ENCODE results near the gene PRKCE.

Gene PRKCE

DNA sequence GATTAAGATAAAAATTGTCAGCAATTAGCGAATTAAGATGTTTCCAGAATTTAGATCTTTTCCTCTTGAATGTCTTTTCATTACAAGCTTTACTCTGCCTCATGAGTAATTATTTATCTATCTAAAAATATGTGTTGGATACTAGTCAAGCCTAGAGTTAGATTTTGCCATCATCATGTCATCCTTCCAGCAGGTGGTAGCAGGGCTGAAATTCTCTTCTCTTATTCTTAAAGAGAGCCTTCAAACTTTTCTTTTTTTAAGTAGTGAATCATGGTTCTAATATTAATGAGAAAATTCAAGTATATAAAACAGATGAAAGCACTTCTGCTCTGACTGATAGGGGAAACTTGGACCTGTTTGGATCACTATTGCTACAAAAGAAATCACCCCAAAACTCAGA is 405.1 kb downstream of the PRKCE start:
- H3K36me3 Mint-ChIP-seq (ENCODE audit: low read depth): peaks cover 2% of the 10 kb centered on the region
- no peak overlapping the region for H3K27ac Mint-ChIP-seq

GRCh38 chr2:46058140-46058539 is 406.7 kb downstream of the PRKCE start:
- Mint-ChIP-seq H3K9me3 (no peaks in the 10 kb centered on the region), H3K4me3 (no peak overlapping the region)
- no peak for DNase-seq (ENCODE audit: low spot score)

More for the DNA sequence above, 405.1 kb downstream of the PRKCE start:
- peaks cover 4% of the 10 kb centered on the region for H3K4me1 Mint-ChIP-seq (ENCODE audit: low read depth)
- H3K4me3 Mint-ChIP-seq: no peak overlapping the region
- no peak for DNase-seq (ENCODE audit: low spot score)
- H3K27me3 Mint-ChIP-seq (ENCODE audit: low read depth): no peaks in the 10 kb centered on the region
- no peaks in the 10 kb centered on the region for H3K9me3 Mint-ChIP-seq

DNA sequence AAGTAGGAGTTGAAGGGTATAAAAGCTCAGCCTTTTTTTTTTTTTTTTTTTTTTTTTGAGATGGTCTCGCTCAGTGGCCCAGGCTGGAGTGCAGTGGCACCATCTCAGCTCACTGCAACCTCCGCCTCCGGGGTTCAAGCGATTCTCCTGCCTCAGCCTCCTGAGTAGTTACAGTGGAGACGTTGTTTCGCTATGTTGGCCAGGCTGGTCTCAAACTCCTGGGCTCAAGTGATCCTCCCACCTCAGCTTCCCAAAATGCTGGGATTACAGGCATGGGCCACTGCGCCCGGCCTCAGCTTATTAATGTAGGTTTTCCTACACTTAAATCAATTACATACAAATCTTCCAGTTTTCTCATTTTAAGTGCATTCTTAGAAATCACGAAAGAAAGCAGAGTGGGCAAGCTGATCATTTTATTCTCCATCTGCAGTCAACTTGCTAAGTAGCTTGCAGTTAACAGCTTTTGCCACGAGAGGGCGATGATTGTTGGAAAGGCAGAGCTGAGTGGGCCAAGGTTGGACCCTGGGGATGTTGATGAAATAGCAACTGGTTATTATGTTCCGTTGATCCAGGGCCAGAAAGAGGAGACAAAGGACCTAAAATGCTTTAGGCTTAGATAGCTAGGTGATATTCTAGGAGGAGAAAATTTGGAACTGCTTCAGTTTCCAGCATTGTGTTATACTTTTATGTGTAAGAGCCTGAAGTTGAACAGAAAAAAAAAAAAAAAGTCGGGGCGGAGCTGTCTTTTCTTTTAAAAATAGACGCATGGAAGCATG is 411.4 kb downstream of the PRKCE start:
- H3K36me3 Mint-ChIP-seq (ENCODE audit: low read depth): no peaks in the 10 kb centered on the region
- peaks cover 24% of the 10 kb centered on the region for H3K4me1 Mint-ChIP-seq (ENCODE audit: low read depth)
- H3K9me3 Mint-ChIP-seq: no peaks in the 10 kb centered on the region
- H3K27me3 Mint-ChIP-seq (ENCODE audit: low read depth): no peaks in the 10 kb centered on the region
- no peak overlapping the region for H3K27ac Mint-ChIP-seq
- H3K4me3 Mint-ChIP-seq: no peak overlapping the region
- peak; percentile 57 for DNase-seq (ENCODE audit: low spot score)

More at GRCh38 chr2:46058140-46058539, 406.7 kb downstream of the PRKCE start:
- no peaks in the 10 kb centered on the region for H3K27me3 Mint-ChIP-seq (ENCODE audit: low read depth)
- H3K4me1 Mint-ChIP-seq (ENCODE audit: low read depth): peaks cover 4% of the 10 kb centered on the region
- H3K27ac Mint-ChIP-seq: no peak overlapping the region
- peaks cover 2% of the 10 kb centered on the region for H3K36me3 Mint-ChIP-seq (ENCODE audit: low read depth)

- no peaks in the 10 kb centered on the region for H3K9me3 Mint-ChIP-seq
- DNase-seq (ENCODE audit: low spot score): no peak
- H3K36me3 Mint-ChIP-seq (ENCODE audit: low read depth): no peaks in the 10 kb centered on the region
These were observed 412.9 kb downstream of the PRKCE start for GRCh38 chr2:46064396-46064795.

DNA sequence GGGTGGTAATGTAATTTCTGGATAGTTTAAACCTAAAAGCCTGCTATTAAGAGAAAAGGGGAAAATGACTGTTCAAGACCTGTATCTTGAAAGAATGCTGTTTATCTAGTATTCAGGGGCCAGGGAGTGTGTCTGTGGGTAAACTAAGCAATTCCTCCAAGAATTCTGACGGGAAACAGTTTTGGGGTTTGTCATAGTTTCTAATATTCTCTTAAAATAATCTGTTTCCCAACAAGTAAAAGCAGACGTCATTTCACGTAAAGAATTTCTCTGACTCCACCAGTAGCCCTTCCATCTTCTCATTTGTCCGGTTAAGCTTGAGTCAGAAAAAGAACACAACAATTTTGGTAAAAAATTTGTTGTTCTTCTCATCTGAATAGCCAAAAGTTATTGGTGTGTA is 413.7 kb downstream of the PRKCE start:
- Mint-ChIP-seq H3K27me3 (ENCODE audit: low read depth) (no peaks in the 10 kb centered on the region), H3K36me3 (ENCODE audit: low read depth) (no peaks in the 10 kb centered on the region), H3K9me3 (no peaks in the 10 kb centered on the region), H3K27ac (no peak overlapping the region), H3K4me1 (ENCODE audit: low read depth) (peaks cover 31% of the 10 kb centered on the region), H3K4me3 (no peak overlapping the region)
- DNase-seq (ENCODE audit: low spot score): no peak

More at GRCh38 chr2:46064396-46064795, 412.9 kb downstream of the PRKCE start:
- H3K27me3 Mint-ChIP-seq (ENCODE audit: low read depth): no peaks in the 10 kb centered on the region
- H3K27ac Mint-ChIP-seq: no peak overlapping the region
- H3K4me1 Mint-ChIP-seq (ENCODE audit: low read depth): peaks cover 31% of the 10 kb centered on the region
- H3K4me3 Mint-ChIP-seq: no peak overlapping the region

DNA sequence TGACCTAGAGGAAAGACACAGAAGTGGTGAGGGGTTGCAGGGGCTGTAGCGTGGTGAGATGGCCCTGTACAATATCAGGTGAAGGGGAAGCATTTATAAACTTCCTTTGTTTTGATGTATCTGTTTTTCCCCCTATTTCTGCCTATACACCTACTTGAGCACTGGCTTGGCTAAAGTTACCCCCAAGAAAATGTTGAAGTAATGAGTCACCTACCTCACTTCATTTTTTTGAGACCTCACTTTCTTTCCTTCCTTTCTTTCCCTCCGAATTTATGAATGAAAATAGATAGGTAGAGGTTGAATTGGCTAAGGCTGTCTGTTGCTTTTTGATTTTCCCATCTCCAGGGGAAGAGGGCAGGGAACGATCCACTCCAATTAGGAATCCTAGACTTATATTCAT is 414.6 kb downstream of the PRKCE start:
- Mint-ChIP-seq H3K4me3 (no peak overlapping the region), H3K9me3 (no peaks in the 10 kb centered on the region), H3K27ac (no peak overlapping the region), H3K27me3 (ENCODE audit: low read depth) (no peaks in the 10 kb centered on the region), H3K4me1 (ENCODE audit: low read depth) (peaks cover 31% of the 10 kb centered on the region), H3K36me3 (ENCODE audit: low read depth) (no peaks in the 10 kb centered on the region)
- DNase-seq (ENCODE audit: low spot score): no peak

- Mint-ChIP-seq H3K36me3 (ENCODE audit: low read depth) (no peaks in the 10 kb centered on the region), H3K4me1 (ENCODE audit: low read depth) (peaks cover 31% of the 10 kb centered on the region), H3K4me3 (no peak overlapping the region), H3K27me3 (ENCODE audit: low read depth) (no peaks in the 10 kb centered on the region), H3K27ac (peak overlapping the region; percentile 23), H3K9me3 (no peaks in the 10 kb centered on the region)
- DNase-seq (ENCODE audit: low spot score): peak; percentile 30
These were observed 415.1 kb downstream of the PRKCE start for GRCh38 chr2:46066601-46067000.

DNA sequence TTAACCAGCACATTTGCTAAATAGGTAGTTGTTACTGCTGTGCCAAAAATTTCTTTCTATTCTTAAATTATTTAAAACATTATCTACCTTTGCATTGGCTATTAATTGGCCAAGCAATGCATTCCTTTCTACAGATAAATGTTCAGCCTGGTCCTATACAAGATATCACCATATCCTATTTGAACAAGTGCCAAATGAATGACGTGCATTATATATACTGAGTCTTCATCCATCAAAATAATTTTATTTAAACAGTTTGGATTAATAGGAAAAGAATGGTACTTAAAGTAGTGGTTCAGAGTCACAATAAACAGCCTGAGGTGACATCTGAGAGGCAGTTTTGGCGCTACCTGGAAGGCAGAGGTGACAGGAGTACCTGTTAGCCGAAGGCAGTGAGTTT is 415.6 kb downstream of the PRKCE start:
- no peak for DNase-seq (ENCODE audit: low spot score)
- H3K27ac Mint-ChIP-seq: no peak overlapping the region
- H3K4me1 Mint-ChIP-seq (ENCODE audit: low read depth): peaks cover 31% of the 10 kb centered on the region
- H3K27me3 Mint-ChIP-seq (ENCODE audit: low read depth): no peaks in the 10 kb centered on the region
- no peaks in the 10 kb centered on the region for H3K36me3 Mint-ChIP-seq (ENCODE audit: low read depth)
- no peak overlapping the region for H3K4me3 Mint-ChIP-seq
- no peaks in the 10 kb centered on the region for H3K9me3 Mint-ChIP-seq

- H3K27ac Mint-ChIP-seq: peak overlapping the region; percentile 28
- H3K4me1 Mint-ChIP-seq (ENCODE audit: low read depth): peaks cover 31% of the 10 kb centered on the region
- no peaks in the 10 kb centered on the region for H3K27me3 Mint-ChIP-seq (ENCODE audit: low read depth)
- peak overlapping the region; percentile 25 for H3K4me3 Mint-ChIP-seq
- H3K36me3 Mint-ChIP-seq (ENCODE audit: low read depth): no peaks in the 10 kb centered on the region
- DNase-seq (ENCODE audit: low spot score): peak; percentile 48
- no peaks in the 10 kb centered on the region for H3K9me3 Mint-ChIP-seq
These were observed 416.2 kb downstream of the PRKCE start for GRCh38 chr2:46067501-46068305.

GRCh38 chr2:46068636-46069035 is 417.2 kb downstream of the PRKCE start:
- Mint-ChIP-seq H3K4me1 (ENCODE audit: low read depth) (peaks cover 32% of the 10 kb centered on the region), H3K4me3 (no peak overlapping the region), H3K36me3 (ENCODE audit: low read depth) (peaks cover 3% of the 10 kb centered on the region), H3K9me3 (no peaks in the 10 kb centered on the region), H3K27ac (no peak overlapping the region), H3K27me3 (ENCODE audit: low read depth) (no peaks in the 10 kb centered on the region)
- no peak for DNase-seq (ENCODE audit: low spot score)

DNA sequence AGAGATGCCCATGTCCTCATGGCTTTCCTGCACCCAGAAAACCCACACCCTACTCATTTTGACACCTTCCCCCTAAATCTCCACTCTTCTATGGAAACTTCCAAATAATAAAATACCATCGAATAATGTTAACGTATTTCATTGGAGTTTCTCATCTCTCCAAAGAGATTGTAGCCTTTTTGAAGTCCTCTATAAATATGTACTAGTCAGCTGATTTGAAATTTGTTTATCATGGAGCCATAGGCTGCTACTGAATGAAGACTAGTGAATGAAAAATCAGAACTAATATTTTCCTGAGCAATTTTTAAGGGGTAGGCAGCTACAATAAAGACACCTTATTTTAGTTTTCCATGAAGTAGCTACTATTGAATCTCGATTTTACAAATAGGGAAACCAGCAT is 419.6 kb downstream of the PRKCE start:
- H3K27ac Mint-ChIP-seq: no peak overlapping the region
- peaks cover 5% of the 10 kb centered on the region for H3K36me3 Mint-ChIP-seq (ENCODE audit: low read depth)
- H3K4me3 Mint-ChIP-seq: no peak overlapping the region
- no peak for DNase-seq (ENCODE audit: low spot score)
- no peaks in the 10 kb centered on the region for H3K9me3 Mint-ChIP-seq
- no peaks in the 10 kb centered on the region for H3K27me3 Mint-ChIP-seq (ENCODE audit: low read depth)
- peaks cover 34% of the 10 kb centered on the region for H3K4me1 Mint-ChIP-seq (ENCODE audit: low read depth)

DNA sequence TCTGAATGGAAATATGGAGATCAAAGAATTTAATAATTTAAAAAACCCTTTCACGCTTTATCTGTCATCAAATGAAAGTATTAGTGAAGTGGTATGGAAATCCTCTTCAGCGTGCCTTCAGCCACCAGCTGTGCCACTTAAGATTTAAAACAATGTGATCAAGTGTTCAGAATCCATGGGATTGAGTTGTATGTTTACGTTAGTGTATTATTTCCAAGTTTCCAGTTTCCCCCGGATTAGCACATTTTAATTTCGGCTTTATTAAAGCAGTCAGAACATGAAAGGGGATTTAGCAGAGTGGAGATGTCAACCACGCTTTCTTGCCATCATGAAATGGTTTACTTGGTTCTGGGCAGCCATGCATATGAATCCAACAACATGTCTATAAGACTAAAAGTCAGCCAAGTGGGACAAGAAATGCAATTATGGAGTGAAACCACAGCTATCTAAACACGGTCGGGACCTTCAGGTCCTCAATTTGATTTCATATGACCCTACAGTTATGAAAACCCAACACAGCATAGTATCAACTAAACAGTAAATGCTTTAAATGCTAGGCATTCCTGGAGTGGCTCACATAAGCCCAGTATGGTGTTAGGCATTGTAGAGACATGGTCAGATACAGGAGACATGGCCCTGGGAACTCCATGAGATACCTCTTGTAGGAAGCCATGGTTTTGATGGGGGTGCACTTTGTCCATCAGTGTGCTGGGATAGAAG is 420.8 kb downstream of the PRKCE start:
- no peak overlapping the region for H3K27ac Mint-ChIP-seq
- H3K4me3 Mint-ChIP-seq: no peak overlapping the region
- peaks cover 24% of the 10 kb centered on the region for H3K4me1 Mint-ChIP-seq (ENCODE audit: low read depth)
- H3K9me3 Mint-ChIP-seq: no peaks in the 10 kb centered on the region
- DNase-seq (ENCODE audit: low spot score): no peak
- no peaks in the 10 kb centered on the region for H3K27me3 Mint-ChIP-seq (ENCODE audit: low read depth)
- peaks cover 5% of the 10 kb centered on the region for H3K36me3 Mint-ChIP-seq (ENCODE audit: low read depth)

- no peak overlapping the region for H3K4me3 Mint-ChIP-seq
- H3K27ac Mint-ChIP-seq: no peak overlapping the region
- H3K4me1 Mint-ChIP-seq (ENCODE audit: low read depth): peaks cover 12% of the 10 kb centered on the region
- peaks cover 5% of the 10 kb centered on the region for H3K36me3 Mint-ChIP-seq (ENCODE audit: low read depth)
- H3K27me3 Mint-ChIP-seq (ENCODE audit: low read depth): no peaks in the 10 kb centered on the region
- no peaks in the 10 kb centered on the region for H3K9me3 Mint-ChIP-seq
- peak; percentile 12 for DNase-seq (ENCODE audit: low spot score)
These were observed 422.1 kb downstream of the PRKCE start for GRCh38 chr2:46073540-46074046.

- Mint-ChIP-seq H3K27ac (no peak overlapping the region), H3K9me3 (no peaks in the 10 kb centered on the region), H3K27me3 (ENCODE audit: low read depth) (no peaks in the 10 kb centered on the region), H3K36me3 (ENCODE audit: low read depth) (peaks cover 5% of the 10 kb centered on the region), H3K4me1 (ENCODE audit: low read depth) (peaks cover 12% of the 10 kb centered on the region), H3K4me3 (no peak overlapping the region)
- DNase-seq (ENCODE audit: low spot score): no peak
These were observed 423.0 kb downstream of the PRKCE start for GRCh38 chr2:46074501-46074900.
